Caco-2 (cell line): Measurements from ENCODE around the gene SOS1. TPM values are rescaled to one million over a fixed set of nuclear protein-coding genes. Genes with fewer than 3 reads are reported as not detected.

ENCODE experiments used
- BruUV-seq: library from RNA; stranded (reverse); fragments of 400-500 nt; replicated peaks from 2 replicates; lab custom pipeline; 2021; lab: Mats Ljungman, UMichigan
- CTCF ChIA-PET: fragments of 300-600 bp; sonication (Branson Sonifier 250); formaldehyde crosslinking; loops from one replicate; lab custom pipeline; 2022; ENCODE audit warnings: antibody characterized with exemption; lab: Charles Lee
- POLR2A ChIA-PET: fragments of 300-600 bp; sonication (Branson Sonifier 250); formaldehyde crosslinking; loops from one replicate; lab custom pipeline; 2022; ENCODE audit warnings: antibody characterized with exemption; lab: Charles Lee
- DNase-seq, 2 experiments: peaks; one replicate each; pipeline versions ENCODE4 v3.0.0 to v3.0.0-alpha.2; 2020 to 2022
- H3K27me3 ChIP-seq: replicated peaks from 2 replicates; pipeline ENCODE4 v1.6.0; 2011; ENCODE audit warnings: low read length; ENCODE audit not compliant: control insufficient read depth, insufficient read depth
- H3K36me3 ChIP-seq: 2 replicates; pipeline ENCODE4 v1.5.1; 2011; ENCODE audit warnings: low read length; ENCODE audit not compliant: control insufficient read depth, insufficient read depth
- H3K4me1 ChIP-seq: fragments of 250-450 bp; sonication (Bioruptor Pico); 2 replicates; pipeline ENCODE4 v1.5.1; 2020; ENCODE audit warnings: mild to moderate bottlenecking
- H3K4me3 ChIP-seq: 2 replicates; pipeline ENCODE4 v1.5.1; 2011; ENCODE audit warnings: low read depth, mild to moderate bottlenecking, control low read depth, low read length
- H3K9me3 ChIP-seq: fragments of 250-450 bp; sonication (Bioruptor Pico); 2 replicates; pipeline ENCODE4 v1.5.1; 2020; ENCODE audit warnings: mild to moderate bottlenecking, moderate library complexity
- H3K27ac Mint-ChIP-seq: one replicate; pipeline ENCODE4 v1.8.0; 2022; ENCODE audit warnings: mixed read lengths; ENCODE audit not compliant: unreplicated experiment
- H3K27me3 Mint-ChIP-seq: one replicate; pipeline ENCODE4 v1.8.0; 2022; ENCODE audit warnings: mixed read lengths; ENCODE audit not compliant: insufficient read depth, unreplicated experiment
- H3K36me3 Mint-ChIP-seq: one replicate; pipeline ENCODE4 v1.8.0; 2022; ENCODE audit warnings: mild to moderate bottlenecking, mixed read lengths; ENCODE audit not compliant: insufficient read depth, unreplicated experiment
- H3K4me1 Mint-ChIP-seq: one replicate; pipeline ENCODE4 v1.8.0; 2022; ENCODE audit warnings: low read depth, mixed read lengths; ENCODE audit not compliant: unreplicated experiment
- H3K4me3 Mint-ChIP-seq: one replicate; pipeline ENCODE4 v1.8.0; 2022; ENCODE audit warnings: mild to moderate bottlenecking, moderate library complexity, mixed read lengths; ENCODE audit not compliant: unreplicated experiment
- H3K9me3 Mint-ChIP-seq: one replicate; pipeline ENCODE4 v1.8.0; 2022; ENCODE audit warnings: mixed read lengths; ENCODE audit not compliant: unreplicated experiment
- CTCF ChIP-seq, 2 experiments: fragments of 200-600 bp in 1 of 2; IDR thresholded peaks; 1 replicate in 1 of 2; 2 replicates in 1 of 2; pipeline versions ENCODE4 v1.5.1 to v1.8.0; 2011 to 2022; ENCODE audit warnings: antibody characterized with exemption in 1 of 2, control low read depth in 1 of 2, inconsistent platforms in 1 of 2, low read depth in 1 of 2, low read length in 1 of 2, mild to moderate bottlenecking in 1 of 2, moderate library complexity in 1 of 2; ENCODE audit not compliant: insufficient read depth in 1 of 2, severe bottlenecking in 1 of 2, unreplicated experiment in 1 of 2
- intact Hi-C: fragments of 100-400 bp; cut with micrococcal nuclease; formaldehyde crosslinking; loops from one replicate; pipeline ENCODE4 v1.10.0; 2022; ENCODE audit not compliant: unreplicated experiment
- total RNA-seq: library from RNA; stranded (reverse); gene quantifications from 2 replicates; pipeline ENCODE4 v1.2.3, GENCODE V29; 2022

Gene SOS1
- total RNA-seq, 1 experiment from 2014 or later = 49.7 TPM

DNA sequence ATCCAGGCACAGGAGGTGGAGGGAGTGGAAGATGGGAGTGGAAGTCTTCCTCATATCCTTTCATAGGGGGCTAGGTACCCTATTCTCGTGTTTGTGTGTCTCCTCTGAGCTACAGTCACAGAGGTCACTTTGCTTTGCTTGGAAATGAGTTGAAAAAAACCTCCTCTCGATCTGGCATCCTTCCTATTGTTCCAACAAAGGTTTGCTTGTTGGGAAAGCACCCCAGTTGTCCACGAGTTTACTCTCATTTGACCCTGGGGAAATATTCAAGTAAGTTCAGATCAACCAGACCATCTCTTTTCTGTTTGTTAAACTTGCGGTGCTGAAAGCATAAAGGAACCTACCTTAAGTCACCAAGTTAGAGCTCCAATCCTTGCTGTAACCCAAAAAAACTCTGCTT is 171.9 kb downstream of the SOS1 start:
- Histone ChIP-seq H3K4me3 (no peak overlapping the region), H3K4me1 (peaks cover 11% of the 10 kb centered on the region), H3K36me3 (no peaks in the 10 kb centered on the region), H3K27me3 (no peaks in the 10 kb centered on the region), H3K9me3 (no peaks in the 10 kb centered on the region)
- BruUV-seq = no TSS peak
- Mint-ChIP-seq H3K4me1 (peaks cover 10% of the 10 kb centered on the region), H3K27me3 (no peaks in the 10 kb centered on the region), H3K9me3 (no peaks in the 10 kb centered on the region), H3K27ac (no peak overlapping the region), H3K4me3 (no peak overlapping the region), H3K36me3 (no peaks in the 10 kb centered on the region)
- DNase-seq = no peak
- POLR2A ChIA-PET = no interaction called here
- CTCF ChIA-PET = no interaction called here
- intact Hi-C loops = loop anchor here (10.0 kb wide), 1 partner anchor 176 kb away; the partner anchor contains the start of gene SOS1
- no peak for TF ChIP-seq CTCF (IDR thresholded peaks at IDR 0.05; ENCODE audit: insufficient read depth in 1 of 2, low read depth in 1 of 2, low read length in 1 of 2, severe bottlenecking in 1 of 2, unreplicated experiment in 1 of 2)

DNA sequence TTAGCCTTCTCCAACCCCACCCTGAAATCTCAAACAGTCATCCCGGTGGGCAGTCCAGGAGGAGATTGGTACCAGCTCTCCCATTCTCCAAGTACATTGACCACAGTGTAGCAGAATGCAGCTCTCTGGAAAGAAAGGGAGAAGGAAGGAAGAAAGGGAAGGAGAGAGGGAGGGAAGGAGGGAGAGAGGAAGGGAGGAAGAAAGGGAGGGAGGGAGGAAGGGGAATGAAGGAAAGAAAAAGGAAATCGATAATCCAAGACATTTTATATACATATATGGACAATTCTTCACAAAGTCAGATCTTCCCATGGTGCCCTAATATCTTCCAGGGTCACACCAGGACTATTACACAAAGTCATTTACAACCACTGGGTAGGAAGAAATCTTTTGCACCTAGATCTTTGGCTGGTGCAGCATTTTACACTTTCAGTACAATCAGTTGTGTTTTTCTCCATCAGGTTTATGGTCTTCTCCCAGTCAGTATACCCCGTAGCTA is 172.4 kb downstream of the SOS1 start:
- Histone ChIP-seq H3K36me3 (no peaks in the 10 kb centered on the region), H3K4me3 (no peak overlapping the region), H3K27me3 (no peaks in the 10 kb centered on the region), H3K4me1 (peaks cover 16% of the 10 kb centered on the region), H3K9me3 (no peaks in the 10 kb centered on the region)
- Mint-ChIP-seq H3K27ac (no peak overlapping the region), H3K27me3 (no peaks in the 10 kb centered on the region), H3K9me3 (no peaks in the 10 kb centered on the region), H3K4me3 (no peak overlapping the region), H3K4me1 (peaks cover 16% of the 10 kb centered on the region), H3K36me3 (no peaks in the 10 kb centered on the region)
- no peak for DNase-seq
- POLR2A ChIA-PET = interaction anchor here (1.6 kb wide), 1 partner anchor 172 kb away, joined by 6 read pairs; the partner anchor contains the start of gene SOS1
- intact Hi-C loops = loop anchor here (10.0 kb wide), 1 partner anchor 176 kb away; the partner anchor contains the start of gene SOS1
- BruUV-seq = no TSS peak
- CTCF ChIA-PET = interaction anchor here (0.6 to 2.5 kb wide), 14 partner anchors 11 to 521 kb away, joined by 3 to 69 read pairs (median 3); partner anchors contain the start of gene SOS1
- TF ChIP-seq CTCF (IDR thresholded peaks at IDR 0.05; ENCODE audit: insufficient read depth in 1 of 2, low read depth in 1 of 2, low read length in 1 of 2, severe bottlenecking in 1 of 2, unreplicated experiment in 1 of 2) = no peak

- DNase-seq = peak; percentile 81 to 83
- H3K27ac Mint-ChIP-seq = no peak overlapping the region
- Histone ChIP-seq H3K4me3 (no peak overlapping the region), H3K9me3 (no peaks in the 10 kb centered on the region), H3K27me3 (no peaks in the 10 kb centered on the region), H3K36me3 (no peaks in the 10 kb centered on the region), H3K4me1 (peaks cover 21% of the 10 kb centered on the region)
- no peaks in the 10 kb centered on the region for H3K9me3 Mint-ChIP-seq
- POLR2A ChIA-PET = interaction anchor here (0.6 to 1.6 kb wide), 2 partner anchors 173 to 196 kb away, joined by 4 to 6 read pairs; partner anchors contain the start of gene SOS1
- no peaks in the 10 kb centered on the region for H3K36me3 Mint-ChIP-seq
- TF ChIP-seq CTCF (IDR thresholded peaks at IDR 0.05; ENCODE audit: insufficient read depth in 1 of 2, low read depth in 1 of 2, low read length in 1 of 2, severe bottlenecking in 1 of 2, unreplicated experiment in 1 of 2) = peak; percentile 80 to 85
- intact Hi-C loops = loop anchor here (1.0 to 10.0 kb wide), 3 partner anchors 89 to 282 kb away; partner anchors contain the start of gene SOS1
- CTCF ChIA-PET = interaction anchor here (0.6 to 2.5 kb wide), 25 partner anchors 10 to 522 kb away, joined by 3 to 69 read pairs (median 3); partner anchors contain the start of gene SOS1
- H3K4me1 Mint-ChIP-seq = peaks cover 22% of the 10 kb centered on the region
- no TSS peak for BruUV-seq
- no peak overlapping the region for H3K4me3 Mint-ChIP-seq
- no peaks in the 10 kb centered on the region for H3K27me3 Mint-ChIP-seq
These were observed 173.3 kb downstream of the SOS1 start for GRCh38 chr2:38947241-38948239.
